Measurements from ENCODE around the gene MBNL1.

The MBNL1 gene

GRCh38 chr3:152470095-152470494 is 201.4 kb downstream of the MBNL1 start:
- in situ Hi-C loops (cut with MboI; ENCODE audit: low sequenced_read_pairs): no loop called here

GRCh38 chr3:152470893-152471292 is 202.2 kb downstream of the MBNL1 start:
- in situ Hi-C loops (cut with MboI; ENCODE audit: low sequenced_read_pairs): no loop called here

GRCh38 chr3:152471814-152472671 is 203.3 kb downstream of the MBNL1 start:
- in situ Hi-C loops (cut with MboI; ENCODE audit: low sequenced_read_pairs): no loop called here

GRCh38 chr3:152472672-152472954 is 203.9 kb downstream of the MBNL1 start:
- in situ Hi-C loops (cut with MboI; ENCODE audit: low sequenced_read_pairs): no loop called here

- in situ Hi-C loops (cut with MboI; ENCODE audit: low sequenced_read_pairs): no loop called here
Observed at GRCh38 chr3:152474585-152474984, 205.9 kb downstream of the MBNL1 start.

GRCh38 chr3:152477422-152477821 is 208.7 kb downstream of the MBNL1 start:
- in situ Hi-C loops (cut with MboI; ENCODE audit: low sequenced_read_pairs): no loop called here

- in situ Hi-C loops (cut with MboI; ENCODE audit: low sequenced_read_pairs): no loop called here
Observed at GRCh38 chr3:152480282-152480953, 211.7 kb downstream of the MBNL1 start.

GRCh38 chr3:152486364-152486763 is 217.6 kb downstream of the MBNL1 start:
- in situ Hi-C loops (cut with MboI; ENCODE audit: low sequenced_read_pairs): no loop called here

GRCh38 chr3:152488449-152488848 is 219.7 kb downstream of the MBNL1 start:
- in situ Hi-C loops (cut with MboI; ENCODE audit: low sequenced_read_pairs): no loop called here

DNA sequence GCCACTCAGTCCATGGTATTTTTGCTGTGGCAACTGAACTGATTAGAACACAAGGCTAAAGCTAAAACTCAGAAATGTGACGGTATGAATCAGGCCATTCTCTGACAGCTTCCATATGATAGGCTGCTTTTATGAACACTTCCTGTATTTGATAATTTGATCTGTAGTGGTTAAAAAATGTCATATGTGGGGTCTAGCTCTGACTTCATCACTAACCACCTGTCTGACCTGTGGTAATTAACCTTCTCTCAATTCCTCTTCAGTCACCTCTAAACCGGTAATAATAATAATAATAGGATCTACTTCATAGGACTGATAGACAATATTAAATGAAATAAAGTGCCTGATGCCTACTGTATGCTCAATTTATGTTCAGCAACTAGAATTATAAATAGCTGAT is 223.2 kb downstream of the MBNL1 start:
- in situ Hi-C loops (cut with MboI; ENCODE audit: low sequenced_read_pairs): no loop called here

DNA sequence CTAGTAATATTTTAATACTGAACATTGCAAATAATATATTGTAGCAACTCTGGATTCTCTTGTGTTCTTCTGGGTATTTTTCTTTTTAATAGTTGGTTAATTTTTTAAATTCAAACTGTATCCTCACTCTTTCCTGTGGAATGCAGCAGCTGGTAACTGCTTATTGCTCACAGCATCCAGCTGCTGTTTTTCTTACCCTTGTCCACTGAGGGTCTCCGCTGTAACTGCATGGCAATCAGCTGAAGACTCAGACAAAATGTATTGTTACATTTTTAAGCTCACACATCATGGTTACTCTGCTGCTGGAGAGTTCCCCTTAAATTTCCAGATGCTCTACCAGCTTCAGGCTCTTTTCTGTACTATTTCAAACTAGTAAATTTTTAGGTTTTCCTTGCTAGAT is 227.6 kb downstream of the MBNL1 start:
- in situ Hi-C loops (cut with MboI; ENCODE audit: low sequenced_read_pairs): no loop called here

DNA sequence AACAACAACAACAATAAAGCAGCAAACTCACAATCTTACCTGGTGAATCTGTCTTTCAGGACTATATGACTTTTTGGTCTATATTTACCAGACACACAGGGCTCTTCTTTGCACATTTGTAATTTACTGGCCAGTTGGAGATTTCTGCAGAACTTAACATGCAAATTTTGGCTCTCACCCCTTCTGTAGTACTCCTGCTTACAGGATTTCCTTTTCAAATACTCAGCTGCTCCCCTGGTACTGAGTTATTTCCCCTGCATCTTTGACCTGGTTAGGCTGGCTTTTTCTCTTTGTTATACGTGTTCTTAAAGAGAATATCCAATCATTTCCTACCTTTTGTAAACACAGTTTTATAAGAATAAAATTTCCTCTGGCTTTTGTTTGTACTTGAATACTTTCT is 228.0 kb downstream of the MBNL1 start:
- in situ Hi-C loops (cut with MboI; ENCODE audit: low sequenced_read_pairs): no loop called here

- in situ Hi-C loops (cut with MboI; ENCODE audit: low sequenced_read_pairs): no loop called here
Observed at GRCh38 chr3:152497457-152497856, 228.7 kb downstream of the MBNL1 start.

DNA sequence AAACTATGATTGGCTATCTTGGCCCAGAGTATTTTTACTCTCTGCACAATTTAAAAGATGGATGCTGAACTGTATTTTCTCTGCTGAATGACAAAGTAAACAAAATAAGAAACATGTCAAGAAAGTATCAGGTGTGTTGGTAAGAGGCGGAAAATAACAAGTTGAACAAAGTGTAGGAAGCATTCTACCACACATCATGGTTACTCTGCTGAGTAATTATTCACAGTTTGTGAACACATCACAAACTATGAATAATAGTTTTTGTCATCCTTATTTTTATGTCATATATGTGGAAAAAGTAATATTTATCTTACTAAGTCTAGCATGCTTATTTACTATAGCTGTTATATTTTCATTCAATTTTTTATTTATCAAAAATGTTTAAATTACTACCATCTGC is 229.2 kb downstream of the MBNL1 start:
- in situ Hi-C loops (cut with MboI; ENCODE audit: low sequenced_read_pairs): no loop called here

DNA sequence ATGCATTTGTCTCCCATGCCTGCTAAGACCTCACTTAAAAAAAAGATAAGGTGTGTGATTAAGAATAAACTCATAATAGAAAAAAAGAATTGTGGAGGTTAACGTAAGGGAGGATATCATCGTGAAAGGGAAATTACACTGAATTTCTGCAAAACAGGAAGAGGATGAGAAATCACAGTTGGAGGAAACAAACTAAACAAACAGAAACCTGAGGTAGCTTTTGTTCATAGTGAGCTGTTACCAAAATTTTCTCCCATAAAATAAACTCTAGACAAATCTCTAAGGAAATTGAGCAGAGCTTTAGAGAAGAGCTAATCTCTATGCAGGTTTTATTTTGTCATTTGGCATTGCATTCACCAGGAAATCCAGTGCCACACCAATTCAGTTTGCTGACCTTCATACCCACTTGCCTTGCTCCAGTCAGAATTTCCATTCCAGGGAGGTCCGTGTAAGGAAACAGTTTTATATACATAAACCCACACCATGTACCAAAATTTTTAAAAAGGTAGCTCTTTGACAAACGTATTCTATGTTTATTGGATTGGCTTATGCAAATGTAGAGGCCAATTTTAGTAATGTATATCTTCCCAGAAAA is 231.2 kb downstream of the MBNL1 start:
- in situ Hi-C loops (cut with MboI; ENCODE audit: low sequenced_read_pairs): no loop called here

DNA sequence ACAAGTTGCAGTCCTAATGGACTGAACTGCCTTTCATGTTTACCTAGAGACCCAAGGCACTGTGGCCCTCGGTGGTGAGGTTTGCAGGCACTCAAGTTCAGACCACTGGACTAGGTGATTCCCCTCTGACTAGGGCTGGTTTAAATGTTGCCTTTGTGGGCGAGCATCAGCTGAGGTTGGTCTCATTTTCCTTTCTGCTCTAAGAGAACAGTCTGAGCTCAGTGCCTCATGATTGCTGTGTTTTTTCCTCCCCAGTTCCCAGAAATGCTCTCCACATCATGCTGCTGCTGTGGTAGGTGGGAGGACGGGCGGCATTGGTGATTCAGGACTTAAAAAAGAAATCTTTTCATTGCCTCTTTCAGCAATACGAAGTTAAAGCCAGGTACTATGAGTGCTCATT is 237.2 kb downstream of the MBNL1 start:
- in situ Hi-C loops (cut with MboI; ENCODE audit: low sequenced_read_pairs): no loop called here

- in situ Hi-C loops (cut with MboI; ENCODE audit: low sequenced_read_pairs): no loop called here
Observed at GRCh38 chr3:152508705-152509104, 240.0 kb downstream of the MBNL1 start.

- in situ Hi-C loops (cut with MboI; ENCODE audit: low sequenced_read_pairs): no loop called here
Observed at GRCh38 chr3:152511904-152512303, 243.2 kb downstream of the MBNL1 start.

DNA sequence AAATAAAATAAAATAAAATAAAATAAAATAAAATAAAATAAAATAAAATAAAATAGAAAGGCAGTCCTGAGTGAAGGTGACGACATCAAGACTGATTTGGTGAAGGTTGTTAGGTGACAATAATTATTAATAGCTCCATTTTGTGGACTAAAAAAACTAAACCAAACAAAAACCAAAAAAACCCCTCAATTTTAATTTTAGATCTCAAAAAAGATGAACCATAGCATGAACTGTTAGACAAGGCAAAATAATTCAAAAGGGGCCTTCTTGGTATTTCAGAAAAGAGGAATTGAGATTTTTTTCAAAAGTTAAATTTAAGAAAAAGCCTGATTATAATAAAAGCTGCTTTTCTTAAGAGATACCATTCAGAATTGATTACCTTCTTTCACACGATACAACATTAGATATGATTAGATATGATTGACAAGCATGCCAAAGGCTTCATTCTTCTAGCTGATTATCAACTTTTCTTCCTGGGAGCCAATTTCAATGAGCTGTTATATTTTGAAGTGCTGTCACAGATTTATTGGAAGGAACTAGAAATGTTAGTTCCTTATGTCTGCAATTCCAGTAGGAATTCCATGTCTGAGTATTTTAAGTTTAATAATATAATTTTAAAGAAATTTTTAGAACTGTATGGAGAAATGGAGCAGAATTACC is 244.7 kb downstream of the MBNL1 start:
- in situ Hi-C loops (cut with MboI; ENCODE audit: low sequenced_read_pairs): no loop called here
